Ishikawa (cell line): ENCODE results near the gene IGSF9.

ENCODE experiments used
- CEBPB ChIP-seq: IDR thresholded peaks from 2 replicates; pipeline ENCODE4 v1.6.1; 2012
- CREB1 ChIP-seq: IDR thresholded peaks from 2 replicates; pipeline ENCODE4 v1.6.1; 2012; ENCODE audit warnings: low read depth
- EP300 ChIP-seq: IDR thresholded peaks from 2 replicates; pipeline ENCODE4 v1.6.1; 2012; ENCODE audit warnings: borderline replicate concordance
- MAX ChIP-seq: IDR thresholded peaks from 2 replicates; pipeline ENCODE4 v1.6.1; 2012
- RAD21 ChIP-seq: IDR thresholded peaks from 2 replicates; pipeline ENCODE4 v1.6.1; 2012; ENCODE audit warnings: low read depth
- REST ChIP-seq: IDR thresholded peaks from 2 replicates; pipeline ENCODE4 v1.6.1; 2012; ENCODE audit warnings: low read depth, mild to moderate bottlenecking
- TAF1 ChIP-seq: IDR thresholded peaks from 2 replicates; pipeline ENCODE4 v1.6.1; 2012; ENCODE audit warnings: low read depth, mild to moderate bottlenecking
- TCF12 ChIP-seq: IDR thresholded peaks from 2 replicates; pipeline ENCODE4 v1.6.1; 2012; ENCODE audit warnings: low read depth
- USF1 ChIP-seq: IDR thresholded peaks from 2 replicates; pipeline ENCODE4 v1.6.1; 2012
- YY1 ChIP-seq: IDR thresholded peaks from 2 replicates; pipeline ENCODE4 v1.6.1; 2012; ENCODE audit warnings: low read depth
- ZBTB7A ChIP-seq: IDR thresholded peaks from 2 replicates; pipeline ENCODE4 v1.6.1; 2012; ENCODE audit warnings: low read depth

GRCh38 chr1:159987186-159987585, 41.8 kb upstream of the IGSF9 start:
- TF ChIP-seq EP300 (no peak), CEBPB (no peak), MAX (no peak), CREB1 (no peak), YY1 (no peak), TCF12 (no peak), ZBTB7A (no peak), RAD21 (no peak), USF1 (no peak), REST (no peak), TAF1 (no peak)
